HL-60 (cell line): ENCODE data around the gene KLC3.

ENCODE experiments used
- DNase-seq, 2 experiments: peaks; one replicate each; pipeline ENCODE4 v3.0.0-alpha.2; 2010 to 2020; ENCODE audit warnings: low read depth in 1 of 2, low spot score in 1 of 2
- H3K27ac ChIP-seq: fragments of 250-450 bp; sonication (Bioruptor Pico); replicated peaks from 2 replicates; pipeline ENCODE4 v1.5.1; 2020; ENCODE audit warnings: mild to moderate bottlenecking, moderate library complexity
- H3K27me3 ChIP-seq: fragments of 250-450 bp; sonication (Bioruptor Pico); 2 replicates; pipeline ENCODE4 v1.5.1; 2021; ENCODE audit warnings: mild to moderate bottlenecking, moderate library complexity; ENCODE audit not compliant: insufficient read depth, poor library complexity, severe bottlenecking
- H3K4me3 ChIP-seq: replicated peaks from 2 replicates; pipeline ENCODE4 v1.5.1; 2011; ENCODE audit warnings: mild to moderate bottlenecking, control low read depth, low read length; ENCODE audit not compliant: insufficient read depth
- CTCF ChIP-seq: IDR thresholded peaks from one replicate; pipeline ENCODE4 v1.5.1; 2011; ENCODE audit warnings: low read length, control low read depth, inconsistent platforms; ENCODE audit not compliant: insufficient read depth
- GABPA ChIP-seq: IDR thresholded peaks from 2 replicates; pipeline ENCODE4 v1.6.1; 2012; ENCODE audit warnings: low read depth
- POLR2AphosphoS5 ChIP-seq: IDR thresholded peaks from 2 replicates; pipeline ENCODE4 v1.6.1; 2012; ENCODE audit warnings: low read depth
- REST ChIP-seq: IDR thresholded peaks from 2 replicates; pipeline ENCODE4 v1.6.1; 2012; ENCODE audit warnings: low read depth; ENCODE audit not compliant: insufficient replicate concordance
- SPI1 ChIP-seq: IDR thresholded peaks from 2 replicates; pipeline ENCODE4 v1.6.1; 2012; ENCODE audit warnings: low read depth, mild to moderate bottlenecking, borderline replicate concordance

KLC3 gene

GRCh38 chr19:45352471-45352870 lies 11.9 kb downstream of the KLC3 start:
- Histone ChIP-seq H3K27ac (no peak overlapping the region), H3K4me3 (no peak overlapping the region), H3K27me3 (peaks cover 2% of the 10 kb centered on the region)
- no peak for DNase-seq
- no peak for TF ChIP-seq REST
- TF ChIP-seq SPI1: no peak
- TF ChIP-seq CTCF: no peak
- no peak for TF ChIP-seq POLR2AphosphoS5
- TF ChIP-seq GABPA: no peak

GRCh38 chr19:45352914-45353796 lies 12.6 kb downstream of the KLC3 start:
- TF ChIP-seq SPI1: no peak
- TF ChIP-seq POLR2AphosphoS5: no peak
- no peak for TF ChIP-seq REST
- no peak for TF ChIP-seq GABPA
- no peak for TF ChIP-seq CTCF
- no peak for DNase-seq
- no peaks in the 10 kb centered on the region for H3K27me3 ChIP-seq
- no peak overlapping the region for H3K27ac ChIP-seq
- H3K4me3 ChIP-seq: no peak overlapping the region

GRCh38 chr19:45354241-45354842 lies 13.8 kb downstream of the KLC3 start:
- no peak overlapping the region for H3K4me3 ChIP-seq
- no peak overlapping the region for H3K27ac ChIP-seq
- DNase-seq: no peak
- TF ChIP-seq REST (no peak), GABPA (no peak), CTCF (no peak), POLR2AphosphoS5 (no peak), SPI1 (no peak)
- no peaks in the 10 kb centered on the region for H3K27me3 ChIP-seq
